H1 (cell line): Measurements from ENCODE around the gene MTIF2. TPM values are rescaled to one million over a fixed set of nuclear protein-coding genes. Genes with fewer than 3 reads are reported as not detected.
"Not testable (repeated sequence)": the region's sequence is repeated elsewhere in the genome, so short reads cannot be mapped to it uniquely, and the experiment has no call there.

Experiments used
- CTCF ChIA-PET: fragments of 300-600 bp; sonication (Branson Sonifier 250); formaldehyde crosslinking; loops from one replicate; lab custom pipeline; 2021; ENCODE audit not compliant: partially characterized antibody; lab: Charles Lee
- POLR2A ChIA-PET: fragments of 300-600 bp; sonication (Branson Sonifier 250); formaldehyde crosslinking; loops from one replicate; lab custom pipeline; 2021; ENCODE audit warnings: inconsistent platforms; ENCODE audit not compliant: partially characterized antibody; lab: Charles Lee
- DNase-seq, 2 experiments: peaks; one replicate each; pipeline versions ENCODE4 v3.0.0 to v3.0.0-alpha.2; 2010 to 2022; ENCODE audit warnings: low spot score in 2 of 2, low read depth in 1 of 2, mixed read lengths in 1 of 2
- FAIRE-seq: peaks from 2 replicates; lab custom pipeline; 2011; peaks lifted over from hg19 to GRCh38; lab: Jason Lieb, UNC
- H2AFZ ChIP-seq: 2 replicates; pipeline ENCODE4 v1.8.1; 2012; ENCODE audit warnings: low read length, inconsistent platforms
- H2AK5ac ChIP-seq: 2 replicates; pipeline ENCODE4 v1.6.1; 2013; ENCODE audit warnings: low read depth, low read length
- H2BK120ac ChIP-seq: replicated peaks from 2 replicates; pipeline ENCODE3; 2013; ENCODE audit warnings: low read depth, low read length, inconsistent platforms
- H2BK12ac ChIP-seq: 2 replicates; pipeline ENCODE4 v1.6.1; 2013; ENCODE audit warnings: low read depth, low read length
- H2BK15ac ChIP-seq: 2 replicates; pipeline ENCODE4 v1.6.1; 2013; ENCODE audit warnings: low read length
- H2BK20ac ChIP-seq: 2 replicates; pipeline ENCODE4 v1.6.1; 2013; ENCODE audit warnings: low read length
- H2BK5ac ChIP-seq: 2 replicates; pipeline ENCODE4 v1.6.1; 2013; ENCODE audit warnings: low read depth, low read length
- H3K14ac ChIP-seq: 2 replicates; pipeline ENCODE4 v1.6.1; 2013; ENCODE audit warnings: inconsistent platforms; ENCODE audit not compliant: insufficient read length
- H3K18ac ChIP-seq: 2 replicates; pipeline ENCODE4 v1.6.1; 2013; ENCODE audit warnings: low read length; ENCODE audit errors: extremely low read depth
- H3K23ac ChIP-seq: 2 replicates; pipeline ENCODE4 v1.6.1; 2013; ENCODE audit warnings: inconsistent platforms; ENCODE audit not compliant: insufficient read length
- H3K23me2 ChIP-seq: 2 replicates; pipeline ENCODE4 v1.6.1; 2013; ENCODE audit warnings: low read depth, low read length
- H3K27ac ChIP-seq: 2 replicates; pipeline ENCODE4 v1.6.1; 2011; ENCODE audit warnings: low read depth, low read length, inconsistent platforms
- H3K27me3 ChIP-seq, 4 experiments: replicated peaks in 1 of 4; 1 replicate in 1 of 4; 2 replicates in 3 of 4; pipeline versions ENCODE4 v1.6.1 to v1.8.1; 2011 to 2013; ENCODE audit warnings: low read length in 3 of 4, mild to moderate bottlenecking in 3 of 4, inconsistent platforms in 2 of 4, mixed read lengths in 2 of 4, moderate library complexity in 1 of 4; ENCODE audit not compliant: control insufficient read depth in 3 of 4, insufficient read depth in 3 of 4; ENCODE audit errors: extremely low read depth in 1 of 4
- H3K36me3 ChIP-seq, 4 experiments: 2 replicates each; pipeline versions ENCODE4 v1.6.1 to v1.8.1; 2011 to 2013; ENCODE audit warnings: mild to moderate bottlenecking in 4 of 4, low read length in 3 of 4, moderate library complexity in 2 of 4, control low read depth in 1 of 4, inconsistent platforms in 1 of 4; ENCODE audit not compliant: insufficient read depth in 4 of 4, control insufficient read depth in 2 of 4
- H3K4ac ChIP-seq: replicated peaks from 2 replicates; pipeline ENCODE3; 2013; ENCODE audit warnings: low read length, low read depth, mixed read lengths, inconsistent platforms; ENCODE audit not compliant: insufficient read length
- H3K4me1 ChIP-seq, 4 experiments: replicated peaks in 1 of 4; 1 replicate in 1 of 4; 2 replicates in 3 of 4; pipeline versions ENCODE4 v1.6.1 to v1.8.1; 2011 to 2013; ENCODE audit warnings: low read length in 3 of 4, inconsistent platforms in 2 of 4, mixed read lengths in 1 of 4; ENCODE audit not compliant: insufficient read depth in 4 of 4, control insufficient read depth in 3 of 4
- H3K4me2 ChIP-seq, 2 experiments: 2 replicates each; pipeline versions ENCODE4 v1.6.1 to v1.8.1; 2011 to 2013; ENCODE audit warnings: low read depth in 2 of 2, low read length in 2 of 2, control low read depth in 1 of 2, inconsistent platforms in 1 of 2, mild to moderate bottlenecking in 1 of 2; ENCODE audit not compliant: insufficient read depth in 1 of 2
- H3K4me3 ChIP-seq, 4 experiments: fragments of 200-600, 300-600 bp in 1 of 4; sonication (generic), shearing (Covaris generic), sonication (Bioruptor Twin) in 1 of 4; 2 replicates each; pipeline versions ENCODE4 v1.5.1 to v1.8.1; 2011 to 2016; ENCODE audit warnings: low read length in 4 of 4, low read depth in 3 of 4, control low read depth in 2 of 4, inconsistent platforms in 2 of 4, mild to moderate bottlenecking in 2 of 4, mixed read lengths in 1 of 4, moderate library complexity in 1 of 4; ENCODE audit not compliant: insufficient read depth in 2 of 4; ENCODE audit errors: extremely low read depth in 1 of 4
- H3K56ac ChIP-seq: replicated peaks from 2 replicates; pipeline ENCODE3; 2013; ENCODE audit warnings: low read depth, mild to moderate bottlenecking, mixed read lengths, low read length, inconsistent platforms; ENCODE audit not compliant: insufficient read length
- H3K79me1 ChIP-seq: 2 replicates; pipeline ENCODE4 v1.6.1; 2013; ENCODE audit warnings: low read depth, low read length, control low read depth
- H3K79me2 ChIP-seq, 2 experiments: 2 replicates each; pipeline versions ENCODE4 v1.6.1 to v1.8.1; 2012 to 2013; ENCODE audit warnings: low read length in 2 of 2, mild to moderate bottlenecking in 2 of 2, inconsistent platforms in 1 of 2; ENCODE audit not compliant: insufficient read depth in 2 of 2, control insufficient read depth in 1 of 2
- H3K9ac ChIP-seq, 4 experiments: replicated peaks in 1 of 4; 1 replicate in 1 of 4; 2 replicates in 3 of 4; pipeline versions ENCODE4 v1.6.1 to v1.8.1; 2011 to 2013; ENCODE audit warnings: low read depth in 3 of 4, low read length in 3 of 4, control low read depth in 2 of 4, mild to moderate bottlenecking in 2 of 4, moderate library complexity in 2 of 4, inconsistent platforms in 1 of 4; ENCODE audit errors: extremely low read depth in 1 of 4
- H3K9me3 ChIP-seq, 2 experiments: 2 replicates each; pipeline versions ENCODE4 v1.6.1 to v1.8.1; 2012 to 2013; ENCODE audit warnings: mild to moderate bottlenecking in 2 of 2, moderate library complexity in 2 of 2, control low read depth in 1 of 2, inconsistent platforms in 1 of 2, low read depth in 1 of 2, low read length in 1 of 2, mixed read lengths in 1 of 2; ENCODE audit not compliant: insufficient read depth in 2 of 2
- H4K20me1 ChIP-seq, 2 experiments: replicated peaks in 1 of 2; 2 replicates each; pipeline versions ENCODE3 to v1.8.1; 2011 to 2013; ENCODE audit warnings: inconsistent platforms in 2 of 2, low read length in 2 of 2, mild to moderate bottlenecking in 1 of 2; ENCODE audit not compliant: insufficient read depth in 2 of 2, control insufficient read depth in 1 of 2
- H4K5ac ChIP-seq: 2 replicates; pipeline ENCODE4 v1.6.1; 2013; ENCODE audit warnings: low read length, low read depth, mixed read lengths, inconsistent platforms; ENCODE audit not compliant: insufficient read length
- H4K8ac ChIP-seq: 2 replicates; pipeline ENCODE4 v1.8.0; 2013; ENCODE audit warnings: mild to moderate bottlenecking, moderate library complexity, low read length, inconsistent platforms; ENCODE audit not compliant: insufficient read depth; ENCODE audit errors: extremely low read depth
- H4K91ac ChIP-seq: replicated peaks from 2 replicates; pipeline ENCODE3; 2013; ENCODE audit warnings: low read length, mixed read lengths, inconsistent platforms; ENCODE audit not compliant: insufficient read length
- WGBS, 2 experiments: shearing (Covaris generic) in 1 of 2; methylation state at CpG; one replicate each; pipeline versions ENCODE4 v1.1.6 to v1.1.7; 2013 to 2015; ENCODE audit warnings: low lambda C conversion rate in 2 of 2, mixed read lengths in 2 of 2, inconsistent platforms in 1 of 2, low coverage in 1 of 2, missing lambda C conversion rate in 1 of 2; ENCODE audit not compliant: insufficient replicate concordance in 2 of 2, insufficient coverage in 1 of 2, insufficient read length in 1 of 2; ENCODE audit errors: extremely low coverage in 1 of 2, missing lambda C conversion rate in 1 of 2; 5-methylcytosine and 5-hydroxymethylcytosine counted together
- polyA plus RNA-seq, 7 experiments: library from polyadenylated mRNA; depleted of rRNA in 3 of 7; stranded (reverse) in 5 of 7; unstranded in 2 of 7; fragments of >200 nt in 5 of 7; fragments of 200-250 nt in 2 of 7; gene quantifications; 1 replicate in 5 of 7; 2 replicates in 1 of 7; 4 replicates in 1 of 7; pipeline versions ENCODE4 v1.2.1 to v1.2.3, GENCODE V29; 2011 to 2013; ENCODE audit warnings: missing spikeins in 2 of 7, mixed read lengths in 2 of 7
- total RNA-seq: library from RNA; stranded (reverse); fragmentation: NEBNext Ultra II Directional; extraction: Animal tissue kit (Norgen Biotek cat#: 25700); gene quantifications from 2 replicates; pipeline ENCODE4 v1.2.1, GENCODE V29; 2021

The MTIF2 gene
- total and polyA plus RNA-seq, 2 of the 8 experiments (the other 6 are each of a cell fraction or from before 2014, with no cell fraction given), result 11.0 to 36.0 TPM

DNA sequence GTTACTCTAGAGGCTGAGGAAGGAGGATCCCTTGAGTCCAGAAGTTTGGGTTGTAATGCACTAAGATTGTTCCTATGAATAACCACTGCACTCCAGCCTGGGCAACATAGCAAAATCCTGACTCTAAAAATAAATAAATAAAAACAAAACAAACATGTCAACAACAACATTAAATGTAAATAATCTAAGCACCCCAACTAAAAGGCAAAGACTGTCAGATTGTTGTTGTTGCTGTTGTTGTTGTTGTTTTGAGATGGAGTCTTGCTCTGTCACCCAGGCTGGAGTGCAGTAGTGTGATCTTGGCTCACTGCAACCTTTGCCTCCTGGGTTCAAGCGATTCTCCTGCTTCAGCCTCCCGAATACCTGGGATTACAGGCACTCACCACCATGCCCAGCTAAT, 77.1 kb downstream of the MTIF2 start:
- H3K4me2 ChIP-seq, H3K4ac ChIP-seq, H3K18ac ChIP-seq, H2BK120ac ChIP-seq, H4K5ac ChIP-seq, H4K20me1 ChIP-seq, FAIRE-seq, H4K8ac ChIP-seq, H3K23me2 ChIP-seq, H4K91ac ChIP-seq, H2AK5ac ChIP-seq, H3K4me1 ChIP-seq, H3K9ac ChIP-seq, H2AFZ ChIP-seq, H2BK5ac ChIP-seq, H2BK20ac ChIP-seq, DNase-seq, H3K79me1 ChIP-seq, H3K4me3 ChIP-seq, H3K56ac ChIP-seq, H3K36me3 ChIP-seq, H3K23ac ChIP-seq, H3K27ac ChIP-seq, H3K14ac ChIP-seq, H3K79me2 ChIP-seq, H2BK15ac ChIP-seq, H3K9me3 ChIP-seq, H3K27me3 ChIP-seq, H2BK12ac ChIP-seq, POLR2A ChIA-PET: not testable (repeated sequence)
- 83% methylated on average over 2 of the region's 2 CpGs; no CpG with 5 or more reads in 1 of the 2 experiments for WGBS, 2 experiments
- CTCF ChIA-PET, result interaction anchor here (1.9 kb wide), 1 partner anchor 14 kb away, joined by 4 read pairs; no protein-coding TSS in a partner anchor

GRCh38 chr2:55186837-55187236, 82.2 kb downstream of the MTIF2 start:
- FAIRE-seq, H3K79me1 ChIP-seq, POLR2A ChIA-PET, H4K91ac ChIP-seq, H2AFZ ChIP-seq, H3K27me3 ChIP-seq, H3K14ac ChIP-seq, H3K4me2 ChIP-seq, H3K9ac ChIP-seq, H3K27ac ChIP-seq, H3K23me2 ChIP-seq, H3K18ac ChIP-seq, H4K5ac ChIP-seq, H3K9me3 ChIP-seq, H2BK120ac ChIP-seq, H2BK20ac ChIP-seq, H4K8ac ChIP-seq, H3K79me2 ChIP-seq, H3K56ac ChIP-seq, H3K4ac ChIP-seq, H2BK5ac ChIP-seq, H4K20me1 ChIP-seq, H2AK5ac ChIP-seq, H3K23ac ChIP-seq, H2BK15ac ChIP-seq, DNase-seq, H3K4me3 ChIP-seq, H2BK12ac ChIP-seq, H3K4me1 ChIP-seq, H3K36me3 ChIP-seq: not testable (repeated sequence)
- CTCF ChIA-PET, result interaction anchor here (1.0 to 4.2 kb wide), 3 partner anchors 12 to 288 kb away, joined by 3 to 19 read pairs (median 3); no protein-coding TSS in a partner anchor
- 92% methylated on average over 8 of the region's 8 CpGs; no CpG with 5 or more reads in 1 of the 2 experiments for WGBS, 2 experiments
